Lung (tissue), 12 donors: Measurements from ENCODE around the gene SFXN2. TPM values are rescaled to one million over a fixed set of nuclear protein-coding genes. Genes with fewer than 3 reads are reported as not detected.

Experiments used
- ATAC-seq: fragments of 200-7000 bp; cut with Tn5 transposase; one replicate; pipeline ENCODE4 v1.9.1; 2020; ENCODE audit warnings: moderate number of reproducible peaks; ENCODE audit not compliant: insufficient read depth, low FRiP score
- DNase-seq, 3 donors: peaks; one replicate each; pipeline ENCODE4 v3.0.0-alpha.2; 2013 to 2017
- H3K27ac ChIP-seq, 2 donors: one replicate each; pipeline ENCODE4 v1.5.1; 2013; ENCODE audit warnings: mild to moderate bottlenecking in 2 of 2, moderate library complexity in 2 of 2, control low read depth in 1 of 2, inconsistent platforms in 1 of 2, low read depth in 1 of 2, low read length in 1 of 2
- H3K27me3 ChIP-seq, 3 donors: one replicate each; pipeline ENCODE4 v1.5.1; 2013; ENCODE audit warnings: low read length in 2 of 3; ENCODE audit not compliant: control insufficient read depth in 3 of 3, insufficient read depth in 3 of 3
- H3K36me3 ChIP-seq, 4 donors: one replicate each; pipeline ENCODE4 v1.5.1; 2013; ENCODE audit warnings: low read length in 4 of 4, mild to moderate bottlenecking in 1 of 4, moderate library complexity in 1 of 4; ENCODE audit not compliant: control insufficient read depth in 4 of 4, insufficient read depth in 4 of 4
- H3K4me1 ChIP-seq, 5 donors: one replicate each; pipeline ENCODE4 v1.5.1; 2013; ENCODE audit warnings: low read length in 5 of 5, mild to moderate bottlenecking in 2 of 5, moderate library complexity in 1 of 5; ENCODE audit not compliant: control insufficient read depth in 5 of 5, insufficient read depth in 5 of 5
- H3K4me3 ChIP-seq: one replicate; pipeline ENCODE4 v1.5.1; 2013; ENCODE audit warnings: mild to moderate bottlenecking, control low read depth, moderate library complexity
- H3K9ac ChIP-seq, 2 donors: one replicate each; pipeline ENCODE4 v1.5.1; 2013; ENCODE audit warnings: low read length in 2 of 2, control low read depth in 1 of 2; ENCODE audit not compliant: insufficient read depth in 1 of 2
- H3K9me3 ChIP-seq, 4 donors: one replicate each; pipeline ENCODE4 v1.5.1; 2013; ENCODE audit warnings: low read length in 3 of 4, mild to moderate bottlenecking in 1 of 4, moderate library complexity in 1 of 4; ENCODE audit not compliant: control insufficient read depth in 4 of 4, insufficient read depth in 3 of 4
- CTCF ChIP-seq: IDR thresholded peaks from 2 replicates; pipeline ENCODE4 v1.5.1; 2012; ENCODE audit warnings: mild to moderate bottlenecking; ENCODE audit errors: control extremely low read depth, extremely low read depth
- WGBS, 2 donors: extraction: QIAGEN DNeasy Blood & Tissue Kit; methylation state at CpG; one replicate each; pipeline ENCODE4 v1.1.7; 2013; 5-methylcytosine and 5-hydroxymethylcytosine counted together
- polyA plus RNA-seq, 2 donors: library from polyadenylated mRNA; stranded (reverse); fragments of 200-250 nt; gene quantifications; one replicate each; pipeline ENCODE4 v1.2.1, GENCODE V29; 2013
- total RNA-seq, 2 donors: library from RNA; depleted of rRNA in 1 of 2; stranded (reverse); fragments of >200 nt in 1 of 2; gene quantifications; one replicate each; pipeline ENCODE4 v1.2.1, GENCODE V29; 2014 to 2021
- donor health status: control.
- donor health status: control.
- donor health status: Bipolar disorder and iron deficiency.
- donor health status: healthy.
- donor health status: DM: yes; HTN: yes; CAD: no.

SFXN2 gene
- total and polyA plus RNA-seq, 4 donors, result 10.8 to 27.0 (median 14.0) TPM

GRCh38 chr10:102674566-102674965 lies 39.9 kb upstream of the SFXN2 start:
- 27 to 62% methylated on average over 2 of the region's 2 CpGs for WGBS, 2 donors
- H3K4me3 ChIP-seq, result no peak overlapping the region
- H3K36me3 ChIP-seq, result no peaks in the 10 kb centered on the region
- H3K9me3 ChIP-seq, result no peaks in the 10 kb centered on the region
- H3K27me3 ChIP-seq, result no peaks in the 10 kb centered on the region
- TF ChIP-seq CTCF, result no peak
- ATAC-seq, result no peak
- H3K9ac ChIP-seq, result peak overlapping the region in 1 of 2 donors; percentile 19
- peak overlapping the region; percentile 76 to 91 for H3K27ac ChIP-seq
- H3K4me1 ChIP-seq, result peaks cover 17 to 76% (median 43%) of the 10 kb centered on the region in 5 donors
- peak in 2 of 3 donors; percentile 30 to 53 for DNase-seq

GRCh38 chr10:102675011-102675665 lies 39.3 kb upstream of the SFXN2 start:
- Histone ChIP-seq H3K4me1 (peaks cover 17 to 75% (median 43%) of the 10 kb centered on the region in 5 donors), H3K27ac (peak overlapping the region; percentile 76 to 91), H3K9me3 (no peaks in the 10 kb centered on the region), H3K4me3 (no peak overlapping the region), H3K36me3 (no peaks in the 10 kb centered on the region), H3K9ac (peak overlapping the region in 1 of 2 donors; percentile 78), H3K27me3 (no peaks in the 10 kb centered on the region)
- no peak for TF ChIP-seq CTCF
- ATAC-seq, result no peak
- WGBS, 2 donors, result 46 to 58% methylated on average over 8 of the region's 8 CpGs
- DNase-seq, result peak in 2 of 3 donors; percentile 39 to 46

- DNase-seq (peak; percentile 55 to 84 (median 71)), ATAC-seq (no peak)
- peak overlapping the region in 1 of 2 donors; percentile 91 for H3K27ac ChIP-seq
- peaks cover 0 to 4% (median 1%) of the 10 kb centered on the region in 4 donors for H3K36me3 ChIP-seq
- no peak overlapping the region for H3K4me3 ChIP-seq
- peaks cover 17 to 69% (median 43%) of the 10 kb centered on the region in 5 donors for H3K4me1 ChIP-seq
- WGBS, 2 donors, result 20 to 29% methylated on average over 16 of the region's 16 CpGs
- H3K9ac ChIP-seq, result peak overlapping the region in 1 of 2 donors; percentile 78
- no peaks in the 10 kb centered on the region for H3K27me3 ChIP-seq
- no peak for TF ChIP-seq CTCF
- no peaks in the 10 kb centered on the region for H3K9me3 ChIP-seq
Observed at GRCh38 chr10:102675666-102676533, 38.5 kb upstream of the SFXN2 start.
